ENCODE results near the gene DCK. TPM values are rescaled to one million over a fixed set of nuclear protein-coding genes. Genes with fewer than 3 reads are reported as not detected.
A peak's percentile ranks its signal among the peaks of the same experiment; 100 is the strongest.

The DCK gene
- polyA plus RNA-seq (2012; ENCODE audit: low read depth, missing spikeins) = 6.2 TPM

GRCh38 chr4:70993181-70994068 is at the start of gene DCK:
DCK (plus strand) TSS chr4:70993649; CDS start chr4:70993836, 187 bp downstream.
- peak; percentile 93 for FAIRE-seq

GRCh38 chr4:70945046-70945445 is 48.4 kb upstream of the DCK start:
- FAIRE-seq (peak; percentile 67), DNase-seq (ENCODE audit: insufficient read length, low spot score) (no peak)

More at GRCh38 chr4:70993181-70994068, at the start of gene DCK:
- TF ChIP-seq POLR2AphosphoS5 (IDR thresholded peaks at IDR 0.05; ENCODE audit: low read depth, low read length) (peak; percentile 83; the same call in 1 of the 2 replicates), TAF1 (IDR thresholded peaks at IDR 0.05; ENCODE audit: low read depth, low read length) (peak; percentile 64), SPI1 (IDR thresholded peaks at IDR 0.05; ENCODE audit: low read depth, low read length) (no peak), POLR2A (IDR thresholded peaks at IDR 0.05; ENCODE audit: low read depth, low read length) (peak; percentile 91), POU2F2 (IDR thresholded peaks at IDR 0.05; ENCODE audit: low read depth, low read length) (peak; percentile 28; the same call in 1 of the 2 replicates), PAX5 (IDR thresholded peaks at IDR 0.05; ENCODE audit: insufficient read depth, low read length, severe bottlenecking) (peak; percentile 1)
- DNase-seq (ENCODE audit: insufficient read length, low spot score) = peak; percentile 79

GRCh38 chr4:70945452-70946055 is 47.9 kb upstream of the DCK start:
- DNase-seq (ENCODE audit: insufficient read length, low spot score) (no peak), FAIRE-seq (no peak)
- TF ChIP-seq POLR2A (IDR thresholded peaks at IDR 0.05; ENCODE audit: low read depth, low read length) (no peak), POU2F2 (IDR thresholded peaks at IDR 0.05; ENCODE audit: low read depth, low read length) (no peak), SPI1 (IDR thresholded peaks at IDR 0.05; ENCODE audit: low read depth, low read length) (no peak), TAF1 (IDR thresholded peaks at IDR 0.05; ENCODE audit: low read depth, low read length) (no peak), POLR2AphosphoS5 (IDR thresholded peaks at IDR 0.05; ENCODE audit: low read depth, low read length) (no peak), PAX5 (IDR thresholded peaks at IDR 0.05; ENCODE audit: insufficient read depth, low read length, severe bottlenecking) (no peak)

More at GRCh38 chr4:70945046-70945445, 48.4 kb upstream of the DCK start:
- no peak for TF ChIP-seq PAX5 (IDR thresholded peaks at IDR 0.05; ENCODE audit: insufficient read depth, low read length, severe bottlenecking)
- no peak for TF ChIP-seq POLR2AphosphoS5 (IDR thresholded peaks at IDR 0.05; ENCODE audit: low read depth, low read length)
- TF ChIP-seq TAF1 (IDR thresholded peaks at IDR 0.05; ENCODE audit: low read depth, low read length) = no peak
- TF ChIP-seq SPI1 (IDR thresholded peaks at IDR 0.05; ENCODE audit: low read depth, low read length) = no peak
- no peak for TF ChIP-seq POU2F2 (IDR thresholded peaks at IDR 0.05; ENCODE audit: low read depth, low read length)
- TF ChIP-seq POLR2A (IDR thresholded peaks at IDR 0.05; ENCODE audit: low read depth, low read length) = no peak

GRCh38 chr4:70946939-70947338 is 46.5 kb upstream of the DCK start:
- no peak for FAIRE-seq
- DNase-seq (ENCODE audit: insufficient read length, low spot score) = no peak
- TF ChIP-seq PAX5 (IDR thresholded peaks at IDR 0.05; ENCODE audit: insufficient read depth, low read length, severe bottlenecking) (no peak), POLR2A (IDR thresholded peaks at IDR 0.05; ENCODE audit: low read depth, low read length) (no peak)

- DNase-seq (ENCODE audit: insufficient read length, low spot score) (no peak), FAIRE-seq (peak; percentile 74)
- no peak for TF ChIP-seq PAX5 (IDR thresholded peaks at IDR 0.05; ENCODE audit: insufficient read depth, low read length, severe bottlenecking)
- no peak for TF ChIP-seq POU2F2 (IDR thresholded peaks at IDR 0.05; ENCODE audit: low read depth, low read length)
- TF ChIP-seq SPI1 (IDR thresholded peaks at IDR 0.05; ENCODE audit: low read depth, low read length) = no peak
- TF ChIP-seq TAF1 (IDR thresholded peaks at IDR 0.05; ENCODE audit: low read depth, low read length) = no peak
Measured at GRCh38 chr4:70948665-70949260, 44.7 kb upstream of the DCK start.

- DNase-seq (ENCODE audit: insufficient read length, low spot score) (no peak), FAIRE-seq (no peak)
- TF ChIP-seq PAX5 (IDR thresholded peaks at IDR 0.05; ENCODE audit: insufficient read depth, low read length, severe bottlenecking) (no peak), POLR2AphosphoS5 (IDR thresholded peaks at IDR 0.05; ENCODE audit: low read depth, low read length) (no peak), POLR2A (IDR thresholded peaks at IDR 0.05; ENCODE audit: low read depth, low read length) (no peak), TAF1 (IDR thresholded peaks at IDR 0.05; ENCODE audit: low read depth, low read length) (no peak), SPI1 (IDR thresholded peaks at IDR 0.05; ENCODE audit: low read depth, low read length) (no peak), POU2F2 (IDR thresholded peaks at IDR 0.05; ENCODE audit: low read depth, low read length) (no peak)
Measured at GRCh38 chr4:70954032-70954431, 39.4 kb upstream of the DCK start.

GRCh38 chr4:70956549-70957210 is 36.8 kb upstream of the DCK start:
- TF ChIP-seq POLR2A (IDR thresholded peaks at IDR 0.05; ENCODE audit: low read depth, low read length) = no peak
- no peak for TF ChIP-seq SPI1 (IDR thresholded peaks at IDR 0.05; ENCODE audit: low read depth, low read length)
- TF ChIP-seq POU2F2 (IDR thresholded peaks at IDR 0.05; ENCODE audit: low read depth, low read length) = no peak
- TF ChIP-seq POLR2AphosphoS5 (IDR thresholded peaks at IDR 0.05; ENCODE audit: low read depth, low read length) = no peak
- TF ChIP-seq PAX5 (IDR thresholded peaks at IDR 0.05; ENCODE audit: insufficient read depth, low read length, severe bottlenecking) = no peak
- no peak for TF ChIP-seq TAF1 (IDR thresholded peaks at IDR 0.05; ENCODE audit: low read depth, low read length)
- FAIRE-seq (no peak), DNase-seq (ENCODE audit: insufficient read length, low spot score) (no peak)

GRCh38 chr4:70958681-70959080 is 34.8 kb upstream of the DCK start:
- DNase-seq (ENCODE audit: insufficient read length, low spot score) = no peak
- no peak for FAIRE-seq
- TF ChIP-seq POLR2AphosphoS5 (IDR thresholded peaks at IDR 0.05; ENCODE audit: low read depth, low read length) (no peak), SPI1 (IDR thresholded peaks at IDR 0.05; ENCODE audit: low read depth, low read length) (no peak), PAX5 (IDR thresholded peaks at IDR 0.05; ENCODE audit: insufficient read depth, low read length, severe bottlenecking) (no peak), TAF1 (IDR thresholded peaks at IDR 0.05; ENCODE audit: low read depth, low read length) (no peak), POU2F2 (IDR thresholded peaks at IDR 0.05; ENCODE audit: low read depth, low read length) (no peak), POLR2A (IDR thresholded peaks at IDR 0.05; ENCODE audit: low read depth, low read length) (no peak)

Measured in GM12891 (cell line).